K562 (cell line): ENCODE measurements around the gene PTPN1.

Experiments used
- CTCF ChIP-seq, 3 experiments: IDR thresholded peaks in 2 of 3; conservative IDR thresholded peaks in 1 of 3; 2 replicates each; pipeline ENCODE4 v1.5.1; 2011 to 2012; ENCODE audit warnings: low read length in 3 of 3, mild to moderate bottlenecking in 3 of 3, control low read depth in 2 of 3, improper control_type of control experiment in 1 of 3, inconsistent platforms in 1 of 3, low read depth in 1 of 3, mixed read lengths in 1 of 3, moderate library complexity in 1 of 3; ENCODE audit not compliant: insufficient read depth in 2 of 3
- EP300 ChIP-seq: IDR thresholded peaks from 2 replicates; pipeline ENCODE4 v1.6.1; 2012; ENCODE audit warnings: low read length, improper control_type of control experiment
- EZH2 ChIP-seq: IDR thresholded peaks from 2 replicates; pipeline ENCODE4 v1.6.1; 2012; ENCODE audit warnings: low read depth, mild to moderate bottlenecking, inconsistent platforms, low read length, borderline replicate concordance
- ZFX ChIP-seq: sonication (generic); formaldehyde crosslinking; IDR thresholded peaks from 2 replicates; pipeline ENCODE4 v1.8.0; 2022; ENCODE audit warnings: mild to moderate bottlenecking, missing genetic modification reagents, moderate library complexity

- no peak for TF ChIP-seq CTCF (IDR thresholded peaks at IDR 0.05 in 2 of 3, conservative IDR thresholded peaks at IDR 0.05 in 1 of 3; ENCODE audit: insufficient read depth in 2 of 3, low read depth in 1 of 3, low read length in 3 of 3)
- no peak for TF ChIP-seq EP300
- TF ChIP-seq EZH2 = no peak
- no peak for TF ChIP-seq ZFX
These were observed 63.0 kb downstream of the PTPN1 start for GRCh38 chr20:50572938-50573777.
